PC-3 (cell line): ENCODE data around the gene MDH1. TPM values are rescaled to one million over a fixed set of nuclear protein-coding genes. Genes with fewer than 3 reads are reported as not detected.

Experiments
- ATAC-seq: fragments of 200-7000 bp; cut with Tn5 transposase; 2 replicates; pipeline ENCODE4 v1.9.1; 2020; ENCODE audit warnings: mild to moderate bottlenecking, moderate library complexity
- BruUV-seq: library from RNA; stranded (reverse); fragments of 400-500 nt; replicated peaks from 2 replicates; lab custom pipeline; 2021; lab: Mats Ljungman, UMichigan
- CTCF ChIA-PET: fragments of 300-600 bp; sonication (Branson Sonifier 250); formaldehyde crosslinking; loops from one replicate; lab custom pipeline; 2022; ENCODE audit warnings: antibody characterized with exemption; lab: Charles Lee
- POLR2A ChIA-PET: fragments of 300-600 bp; sonication (Branson Sonifier 250); formaldehyde crosslinking; loops from one replicate; lab custom pipeline; 2022; ENCODE audit warnings: antibody characterized with exemption; ENCODE audit not compliant: unreplicated experiment; lab: Charles Lee
- DNase-seq: peaks from one replicate; pipeline ENCODE4 v3.0.0-alpha.2; 2015
- H2AFZ ChIP-seq: fragments of 300-600 bp; sonication (generic); 2 replicates; pipeline ENCODE4 v1.6.0; 2016; ENCODE audit warnings: antibody characterized with exemption, low read length
- H3F3A ChIP-seq: fragments of 300-600 bp; sonication (generic); one replicate; pipeline ENCODE4 v1.6.0; 2017; ENCODE audit warnings: antibody characterized with exemption, low read length, control low read depth, mild to moderate bottlenecking; ENCODE audit not compliant: unreplicated experiment
- H3K27ac ChIP-seq: fragments of 300-600 bp; sonication (generic); 2 replicates; pipeline ENCODE4 v1.5.1; 2016; ENCODE audit warnings: mild to moderate bottlenecking, low read length
- H3K27me3 ChIP-seq: fragments of 300-600 bp; sonication (generic); 2 replicates; pipeline ENCODE4 v1.6.1; 2016; ENCODE audit warnings: low read length, mixed read lengths
- H3K36me3 ChIP-seq: fragments of 300-600 bp; sonication (generic); 2 replicates; pipeline ENCODE4 v1.6.1; 2016; ENCODE audit warnings: low read depth, mixed run types, low read length, mixed read lengths
- H3K4me1 ChIP-seq: fragments of 300-600 bp; sonication (generic); 2 replicates; pipeline ENCODE4 v1.5.1; 2016; ENCODE audit warnings: low read length; ENCODE audit not compliant: insufficient read depth
- H3K4me2 ChIP-seq: fragments of 300-600 bp; sonication (generic); 2 replicates; pipeline ENCODE4 v1.6.0; 2016; ENCODE audit warnings: low read length
- H3K4me3 ChIP-seq: fragments of 300-600 bp; sonication (generic); 2 replicates; pipeline ENCODE4 v1.5.1; 2016; ENCODE audit warnings: mild to moderate bottlenecking, low read length, mixed read lengths
- H3K79me2 ChIP-seq: fragments of 300-600 bp; sonication (generic); 2 replicates; pipeline ENCODE4 v1.6.1; 2017; ENCODE audit warnings: low read length, mixed read lengths
- H3K9ac ChIP-seq: fragments of 300-600 bp; sonication (generic); 2 replicates; pipeline ENCODE4 v1.6.0; 2016; ENCODE audit warnings: mild to moderate bottlenecking, low read length
- H3K9me2 ChIP-seq: fragments of 300-600 bp; sonication (generic); replicated peaks from 2 replicates; pipeline ENCODE4 v1.6.1; 2016; ENCODE audit warnings: mixed run types, low read length, mixed read lengths
- H3K9me3 ChIP-seq: fragments of 300-600 bp; sonication (generic); 2 replicates; pipeline ENCODE4 v1.6.1; 2016; ENCODE audit warnings: low read length, mixed read lengths
- H4K20me1 ChIP-seq: fragments of 300-600 bp; sonication (generic); 2 replicates; pipeline ENCODE4 v1.6.1; 2016; ENCODE audit warnings: low read length, mixed read lengths
- CTCF ChIP-seq: fragments of 300-600 bp; sonication (generic); conservative IDR thresholded peaks from 2 replicates; pipeline ENCODE4 v1.5.1; 2017; ENCODE audit warnings: antibody characterized with exemption, low read depth, mild to moderate bottlenecking, low read length
- EZH2 ChIP-seq: fragments of 300-600 bp; sonication (generic); IDR thresholded peaks from one replicate; pipeline ENCODE4 v1.6.1; 2017; ENCODE audit warnings: antibody characterized with exemption, mild to moderate bottlenecking, low read length; ENCODE audit not compliant: unreplicated experiment
- EZH2phosphoT487 ChIP-seq: fragments of 300-600 bp; sonication (generic); IDR thresholded peaks from 2 replicates; pipeline ENCODE4 v1.6.1; 2018; ENCODE audit warnings: mild to moderate bottlenecking, antibody characterized with exemption, low read length, borderline replicate concordance
- intact Hi-C: fragments of 100-400 bp; cut with micrococcal nuclease; formaldehyde crosslinking; loops from 2 replicates; pipeline ENCODE4 v1.9.0; 2023
- total RNA-seq: library from RNA; depleted of rRNA; stranded (reverse); fragments of >200 nt; gene quantifications from 2 replicates; pipeline ENCODE4 v1.2.3, GENCODE V29; 2014

The MDH1 gene
- total RNA-seq, 1 experiment from 2014 or later, result 304 TPM

GRCh38 chr2:63544017-63544627 is 44.6 kb upstream of the MDH1 start:
- ChIA-PET POLR2A (no interaction called here), CTCF (no interaction called here)
- Histone ChIP-seq H3K4me1 (no peaks in the 10 kb centered on the region), H3K27ac (no peak overlapping the region), H3K4me3 (no peak overlapping the region), H2AFZ (no peak overlapping the region), H4K20me1 (no peaks in the 10 kb centered on the region), H3K36me3 (no peaks in the 10 kb centered on the region), H3K4me2 (no peak overlapping the region), H3K79me2 (no peaks in the 10 kb centered on the region), H3K9ac (no peak overlapping the region), H3K9me3 (no peaks in the 10 kb centered on the region), H3K27me3 (no peaks in the 10 kb centered on the region), H3K9me2 (no peaks in the 10 kb centered on the region), H3F3A (no peaks in the 10 kb centered on the region)
- TF ChIP-seq EZH2, result no peak
- TF ChIP-seq EZH2phosphoT487, result no peak
- peak; percentile 79 for TF ChIP-seq CTCF
- BruUV-seq, result no TSS peak
- no peak; the same call in 1 of the 2 replicates for ATAC-seq
- peak; percentile 28 for DNase-seq
- intact Hi-C loops, result loop anchor here (10.0 kb wide), 2 partner anchors 49 to 759 kb away; no protein-coding TSS in a partner anchor

GRCh38 chr2:63545023-63545422 is 43.7 kb upstream of the MDH1 start:
- Histone ChIP-seq H4K20me1 (no peaks in the 10 kb centered on the region), H3F3A (no peaks in the 10 kb centered on the region), H3K79me2 (no peaks in the 10 kb centered on the region), H3K36me3 (no peaks in the 10 kb centered on the region), H3K27ac (no peak overlapping the region), H3K9me2 (no peaks in the 10 kb centered on the region), H3K27me3 (no peaks in the 10 kb centered on the region), H3K4me2 (no peak overlapping the region), H3K4me1 (no peaks in the 10 kb centered on the region), H3K9me3 (no peaks in the 10 kb centered on the region), H2AFZ (no peak overlapping the region), H3K4me3 (no peak overlapping the region), H3K9ac (no peak overlapping the region)
- intact Hi-C loops, result loop anchor here (10.0 kb wide), 2 partner anchors 50 to 760 kb away; no protein-coding TSS in a partner anchor
- POLR2A ChIA-PET, result no interaction called here
- BruUV-seq, result no TSS peak
- CTCF ChIA-PET, result no interaction called here
- no peak for DNase-seq
- TF ChIP-seq EZH2phosphoT487 (no peak), EZH2 (no peak), CTCF (no peak)
- ATAC-seq, result no peak

GRCh38 chr2:63553049-63553448 is 35.7 kb upstream of the MDH1 start:
- Histone ChIP-seq H4K20me1 (no peaks in the 10 kb centered on the region), H3K36me3 (no peaks in the 10 kb centered on the region), H3F3A (no peaks in the 10 kb centered on the region), H3K79me2 (no peaks in the 10 kb centered on the region), H3K27me3 (no peaks in the 10 kb centered on the region), H3K9me2 (no peaks in the 10 kb centered on the region), H3K4me3 (peak overlapping the region; percentile 7; the same call in 1 of the 2 replicates), H3K27ac (0 out of 2 replicates have a peak overlapping the region, but pooled peaks have one; percentile 21), H3K4me1 (peaks cover 31% of the 10 kb centered on the region), H3K9ac (no peak overlapping the region), H3K4me2 (peak overlapping the region; percentile 72), H2AFZ (peak overlapping the region; percentile 24; the same call in 1 of the 2 replicates), H3K9me3 (no peaks in the 10 kb centered on the region)
- ATAC-seq, result peak; percentile 81
- TF ChIP-seq EZH2phosphoT487, result no peak
- TF ChIP-seq CTCF, result no peak
- TF ChIP-seq EZH2, result no peak
- no TSS peak for BruUV-seq
- intact Hi-C loops, result loop anchor here (1.0 kb wide), 1 partner anchor 35 kb away; the partner anchor contains the start of genes MDH1 and WDPCP
- DNase-seq, result peak; percentile 69
- CTCF ChIA-PET, result no interaction called here
- POLR2A ChIA-PET, result interaction anchor here (0.5 kb wide), 1 partner anchor 26 kb away, joined by 3 read pairs; no protein-coding TSS in a partner anchor
